Left renal pelvis (tissue), 4 donors: ENCODE data around the gene TJP1. TPM values are rescaled to one million over a fixed set of nuclear protein-coding genes. Genes with fewer than 3 reads are reported as not detected.
"Not testable (repeated sequence)": the region's sequence is repeated elsewhere in the genome, so short reads cannot be mapped to it uniquely, and the experiment has no call there.

Experiments
- DNase-seq, 4 donors: peaks; one replicate each; pipeline ENCODE4 v3.0.0-alpha.2; 2013; ENCODE audit warnings: low read depth in 4 of 4, low spot score in 3 of 4
- polyA plus RNA-seq, 4 donors: library from polyadenylated mRNA; unstranded; fragments of 120-200 nt; gene quantifications; one replicate each; pipeline ENCODE4 v1.2.1, GENCODE V29; 2013; ENCODE audit not compliant: insufficient read length in 4 of 4

The TJP1 gene
- polyA plus RNA-seq, 4 donors, result 161 to 195 (median 178) TPM

DNA sequence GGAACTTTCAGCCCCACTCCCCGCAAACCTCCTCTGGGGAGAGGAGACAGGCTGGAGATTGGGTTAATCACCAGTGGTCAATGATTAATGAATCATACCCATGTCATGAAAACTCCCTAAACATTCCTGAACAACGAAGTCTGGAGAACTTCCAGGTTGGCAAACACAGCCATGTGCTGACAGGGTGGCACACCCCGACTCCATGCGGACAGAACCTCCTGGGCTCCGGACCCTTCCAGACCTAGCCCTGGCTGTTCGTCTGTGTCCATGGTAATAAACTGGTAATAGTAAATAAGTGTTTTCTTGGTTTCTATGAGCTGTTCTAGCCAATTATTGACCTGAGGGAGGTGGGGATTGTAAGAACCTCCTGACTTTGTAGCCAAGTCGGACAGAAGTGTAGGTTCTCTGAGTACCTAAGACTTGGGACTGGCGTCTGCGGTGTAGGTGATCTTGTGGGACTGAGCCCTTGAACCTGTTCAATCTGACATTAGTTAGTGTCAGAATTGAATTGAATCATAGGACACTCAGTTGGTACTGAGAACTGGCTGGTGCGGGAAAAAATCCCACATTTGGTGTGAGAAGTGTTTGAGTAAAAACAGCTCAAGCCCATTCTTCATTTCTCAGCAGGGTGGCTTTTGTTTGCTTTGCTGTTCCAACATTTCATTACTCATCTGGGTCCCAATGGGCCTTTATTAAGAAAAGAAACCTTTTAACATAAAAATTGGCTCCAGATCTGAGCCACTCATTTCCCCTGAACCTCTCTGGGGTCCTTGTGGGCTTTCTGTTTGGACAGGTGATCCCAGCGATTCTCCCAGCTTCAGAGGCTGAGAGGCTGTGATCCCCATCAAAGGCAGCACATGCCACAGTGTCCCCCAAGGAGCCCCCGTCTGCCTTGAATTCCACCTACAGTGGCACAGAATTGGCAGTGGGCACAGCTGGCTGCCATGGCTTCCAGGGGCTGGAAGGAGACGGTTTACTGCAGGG lies 151.0 kb downstream of the TJP1 start:
- peak in 2 of 4 donors; percentile 51 to 64 for DNase-seq

DNA sequence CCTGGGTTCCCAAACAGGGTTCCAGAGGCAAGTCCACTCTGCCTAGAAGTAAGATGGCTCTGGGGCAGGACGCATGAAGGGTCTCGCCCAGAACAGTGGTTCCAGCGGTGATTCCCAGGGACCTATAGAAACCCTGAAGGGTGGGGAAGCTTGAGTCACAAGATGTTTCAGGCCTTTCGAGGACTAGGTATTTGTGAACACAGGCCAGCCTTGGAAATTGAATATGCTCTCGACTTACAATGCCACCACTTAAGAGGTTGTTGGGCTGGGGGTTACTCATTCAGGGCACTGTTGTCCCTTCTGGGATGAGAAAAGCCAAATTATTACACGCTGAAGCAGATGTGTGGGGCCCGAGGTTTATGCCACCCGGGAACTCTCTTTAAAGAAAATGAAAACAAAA lies 152.0 kb downstream of the TJP1 start:
- DNase-seq, result no peak

DNA sequence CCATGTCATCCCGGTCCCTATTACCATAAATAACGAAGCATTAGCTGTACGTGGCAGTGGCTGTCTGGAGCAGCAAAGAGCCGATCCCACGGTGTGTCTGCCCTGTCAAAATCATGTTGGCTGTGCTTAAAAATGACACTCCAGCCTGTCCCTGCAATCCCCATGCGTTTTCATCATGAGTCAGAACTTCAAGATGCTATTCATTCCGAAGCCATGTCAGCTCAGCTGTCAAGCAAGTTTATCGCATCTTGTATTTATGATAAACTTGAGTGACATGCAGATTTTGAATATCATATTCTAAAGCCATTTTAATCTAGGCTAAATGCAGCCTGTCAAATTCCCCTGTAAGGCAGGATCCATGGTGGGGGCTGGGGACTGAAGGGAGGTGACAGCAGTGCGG lies 152.4 kb downstream of the TJP1 start:
- DNase-seq, result no peak

DNA sequence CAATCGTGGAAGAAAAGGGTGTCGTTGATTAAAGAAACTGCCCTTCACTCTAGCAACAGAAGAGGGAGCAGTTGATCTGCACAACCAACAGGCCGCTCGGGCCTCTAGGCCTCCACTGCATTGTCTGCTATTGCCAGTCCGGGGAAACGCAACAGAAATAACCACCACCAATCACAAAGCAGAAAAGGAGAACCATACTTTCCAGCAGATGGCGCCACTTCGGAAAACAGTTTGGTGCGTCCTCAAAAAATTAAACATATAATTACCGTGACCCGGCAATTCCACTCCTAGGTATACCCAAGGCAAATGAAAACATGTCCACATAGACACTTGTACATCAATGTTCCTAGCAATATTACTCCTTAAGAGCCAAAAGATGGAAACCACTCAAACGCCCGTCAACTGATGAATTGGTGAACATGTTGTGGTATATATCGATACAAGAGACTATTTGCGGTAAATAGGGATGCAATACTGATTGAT lies 154.1 kb downstream of the TJP1 start:
- peak in 1 of 4 donors; percentile 38 for DNase-seq

DNA sequence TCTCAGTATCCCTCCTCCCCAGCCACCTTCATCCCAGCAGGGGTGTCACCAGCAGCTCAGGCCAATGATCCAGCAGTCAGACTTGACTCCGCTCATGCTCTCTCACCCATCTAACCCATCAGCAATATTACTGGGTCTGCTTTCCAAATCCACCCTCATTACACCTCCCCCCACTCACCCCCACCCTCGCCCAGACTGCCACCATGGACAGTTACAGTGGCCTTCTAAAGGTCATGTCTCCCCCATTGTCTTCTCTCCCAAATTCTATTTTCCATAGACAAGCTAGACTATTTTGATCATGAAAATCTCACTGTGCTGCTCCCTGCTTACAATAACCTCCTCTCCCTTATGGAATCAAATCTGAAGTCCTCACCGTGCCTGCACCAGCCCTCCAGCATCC lies 156.0 kb downstream of the TJP1 start:
- DNase-seq, result no peak

DNA sequence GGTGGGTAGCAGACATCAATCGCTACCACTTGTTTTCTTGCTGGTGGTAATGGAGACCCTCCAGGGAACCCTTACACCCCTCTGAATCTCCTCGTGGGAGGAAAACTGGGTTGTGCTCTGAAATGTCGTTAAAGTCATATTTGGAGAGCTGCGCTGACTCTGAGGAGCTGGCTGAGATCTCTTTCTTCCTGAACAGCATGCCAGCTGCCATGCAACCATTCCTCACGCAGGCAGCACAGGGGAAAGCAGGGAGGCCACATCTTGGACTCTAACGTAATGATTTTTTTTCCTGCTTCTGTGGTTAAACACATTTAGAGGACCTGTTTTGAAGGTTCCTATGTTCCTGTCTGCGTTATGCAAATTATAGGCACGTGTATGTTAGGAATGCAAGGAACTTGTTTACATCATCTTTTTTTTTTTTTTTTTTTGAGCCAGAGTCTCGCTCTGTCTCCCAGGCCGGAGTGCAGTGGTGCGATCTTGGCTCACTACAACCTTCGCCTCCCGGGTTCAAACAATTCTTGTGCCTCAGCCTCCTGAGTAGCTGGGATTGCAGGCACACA lies 156.7 kb downstream of the TJP1 start:
- DNase-seq, result no peak

DNA sequence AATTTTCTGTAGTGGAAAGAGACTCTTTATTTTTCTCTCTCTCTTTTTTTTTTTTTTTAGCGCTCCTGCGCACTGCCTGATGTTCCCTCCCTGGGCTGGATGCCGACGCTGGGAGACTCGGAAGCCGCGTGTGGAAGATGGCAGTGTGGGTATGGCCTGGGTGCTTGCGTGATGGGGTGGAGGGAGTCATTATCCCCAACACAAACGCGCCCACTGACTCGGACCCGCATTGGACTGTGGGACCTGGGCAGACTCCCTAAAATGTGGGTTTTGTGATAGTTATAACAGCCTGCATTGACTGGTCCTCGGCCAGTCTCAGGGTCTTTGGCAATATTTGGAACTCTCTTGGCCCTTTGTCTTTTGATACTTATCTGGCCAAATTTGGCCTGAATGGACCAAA lies 157.9 kb downstream of the TJP1 start:
- no peak for DNase-seq

DNA sequence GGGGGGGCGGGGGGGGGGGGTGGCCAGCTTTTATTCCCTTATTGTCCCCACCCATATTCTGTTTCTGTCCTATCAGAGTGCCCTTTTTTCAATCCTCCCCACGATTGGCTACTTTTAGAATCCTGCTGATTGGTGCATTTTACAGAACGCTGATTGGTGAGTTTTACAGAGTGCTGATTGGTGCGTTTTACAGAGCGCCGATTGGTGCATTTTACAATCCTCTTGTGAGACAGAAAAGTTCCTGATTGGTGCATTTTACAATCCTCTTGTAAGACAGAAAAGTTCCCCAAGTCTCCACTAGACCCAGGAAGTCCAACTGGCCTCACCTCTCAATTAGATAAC lies 164.8 kb downstream of the TJP1 start:
- not testable (repeated sequence) for DNase-seq

DNA sequence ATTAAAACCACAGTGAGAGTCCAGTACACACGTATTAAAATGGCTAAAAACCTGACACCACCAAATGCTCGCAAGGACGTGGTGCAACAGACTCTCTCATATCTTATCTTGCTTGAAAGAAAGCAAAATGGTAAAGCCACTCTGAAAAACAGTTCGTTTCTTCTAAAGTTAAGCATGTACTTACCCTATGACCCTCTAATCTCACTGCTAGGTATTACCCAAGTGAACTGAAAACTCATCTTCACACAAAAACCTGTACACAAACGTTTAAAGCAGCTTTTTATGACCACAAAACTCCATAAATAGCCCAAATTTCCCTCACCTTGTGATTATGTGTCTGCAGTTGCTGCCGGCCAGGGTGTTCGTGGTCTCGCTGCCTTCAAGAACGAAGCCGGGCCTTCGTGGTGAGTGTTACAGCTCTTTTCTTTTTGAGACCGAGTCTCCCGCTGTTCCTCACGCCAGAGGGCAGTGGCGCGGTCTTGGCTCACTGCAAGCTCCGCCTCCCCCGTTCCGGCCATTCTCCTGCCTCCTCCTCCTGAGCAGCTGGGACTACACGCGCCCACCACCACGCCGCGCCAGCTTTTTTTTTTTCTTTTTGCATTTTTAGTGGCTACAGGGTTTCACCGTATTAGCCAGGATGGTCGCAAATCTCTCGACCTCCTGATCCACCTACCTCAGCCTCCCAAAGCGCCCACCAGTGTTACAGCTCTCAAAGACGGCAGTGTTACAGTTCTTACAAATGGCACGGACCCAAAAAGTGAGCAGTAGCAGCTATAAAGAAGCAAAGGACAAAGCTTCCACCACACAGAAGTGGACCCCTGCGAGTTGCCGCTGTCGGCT lies 165.4 kb downstream of the TJP1 start:
- DNase-seq, result no peak

DNA sequence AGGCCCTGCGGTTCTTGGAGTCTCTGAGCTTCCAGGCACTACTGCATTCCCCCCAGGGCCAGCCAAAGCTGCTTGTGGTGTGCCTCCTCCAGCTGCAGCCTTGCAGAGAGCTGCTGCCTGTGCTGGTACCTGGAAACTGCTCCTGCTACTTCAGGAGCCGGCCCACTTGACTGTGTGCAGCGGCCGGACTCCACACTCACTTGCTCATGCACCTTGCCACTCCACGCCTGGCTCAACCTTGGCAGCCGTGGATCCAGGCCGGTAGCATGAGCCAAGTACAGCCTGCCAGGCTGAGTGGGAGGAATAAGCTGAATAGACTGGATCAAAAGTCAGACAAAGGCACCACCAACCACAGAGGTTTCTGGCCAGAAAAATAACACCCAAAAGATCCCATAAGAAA lies 169.7 kb downstream of the TJP1 start:
- DNase-seq, result no peak

DNA sequence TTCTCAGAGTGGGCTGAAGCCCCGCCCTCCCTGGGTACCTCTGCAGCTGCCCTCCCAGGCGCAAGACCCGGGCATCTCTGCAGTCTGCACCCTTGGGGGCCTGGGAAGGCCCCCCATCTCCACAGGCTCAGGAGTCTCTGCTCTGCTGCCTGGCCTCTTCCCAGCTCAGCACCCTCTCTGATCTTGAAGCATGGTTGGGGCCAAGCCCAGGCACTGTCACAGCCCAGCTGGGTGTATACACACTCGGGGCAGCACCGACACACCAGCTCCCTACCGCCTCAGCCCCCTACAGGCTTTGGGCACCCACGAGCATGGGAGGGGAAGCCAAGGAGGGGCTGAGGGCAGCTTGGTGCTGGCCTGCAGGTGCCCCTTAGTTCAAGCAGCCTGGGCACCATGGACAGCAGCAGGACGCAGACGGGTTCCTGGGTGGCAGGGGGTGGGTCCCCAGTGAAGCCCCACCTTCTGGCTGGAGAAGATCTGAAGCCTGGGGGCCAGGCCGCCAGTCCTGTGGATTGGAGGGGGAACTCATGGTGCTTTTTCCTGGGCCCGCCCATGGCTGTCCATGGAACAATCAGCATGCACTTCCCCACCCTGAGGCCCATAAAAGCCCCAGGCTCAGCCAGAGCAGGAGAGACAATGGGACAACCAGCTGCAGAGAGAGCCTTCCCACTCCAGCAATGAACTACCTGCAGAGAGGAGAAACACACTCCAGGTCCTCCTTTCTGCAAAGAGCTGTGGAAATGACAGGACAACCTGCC lies 170.6 kb downstream of the TJP1 start:
- DNase-seq, result no peak
